Lower lobe of right lung (tissue), 2 donors: ENCODE data around the gene COLQ. TPM values are rescaled to one million over a fixed set of nuclear protein-coding genes. Genes with fewer than 3 reads are reported as not detected.

Source experiments
- ATAC-seq, 2 donors: fragments of 200-7000 bp; cut with Tn5 transposase; one replicate each; pipeline ENCODE4 v1.9.1; 2020 to 2022; ENCODE audit warnings: mild to moderate bottlenecking in 2 of 2, moderate library complexity in 2 of 2
- DNase-seq: peaks from one replicate; pipeline ENCODE4 v3.0.0-alpha.2; 2020
- H3K27ac ChIP-seq: fragments of 200-600 bp; one replicate; pipeline ENCODE4 v1.8.0; 2022
- H3K27me3 ChIP-seq: fragments of 200-600 bp; one replicate; pipeline ENCODE4 v1.8.0; 2022; ENCODE audit warnings: low read depth
- H3K36me3 ChIP-seq: fragments of 200-600 bp; one replicate; pipeline ENCODE4 v1.8.0; 2022; ENCODE audit warnings: mild to moderate bottlenecking
- H3K4me1 ChIP-seq: fragments of 200-600 bp; one replicate; pipeline ENCODE4 v1.8.0; 2022
- H3K4me3 ChIP-seq: fragments of 200-600 bp; one replicate; pipeline ENCODE4 v1.8.0; 2022; ENCODE audit warnings: mild to moderate bottlenecking
- H3K9me3 ChIP-seq: fragments of 200-600 bp; one replicate; pipeline ENCODE4 v1.8.0; 2022
- intact Hi-C: fragments of 100-400 bp; cut with DNase I; formaldehyde crosslinking; loops from one replicate; pipeline ENCODE4 v1.11.0; 2022
- total RNA-seq: library from RNA; stranded (reverse); fragmentation: NEBNext Ultra II Directional; extraction: Animal tissue kit (Norgen Biotek cat#: 25700); gene quantifications from one replicate; pipeline ENCODE4 v1.2.1, GENCODE V29; 2021
- TF ChIP-seq, protein P1 (sequence below): fragments of 200-600 bp; IDR thresholded peaks from one replicate; pipeline ENCODE4 v1.8.0; 2022; ENCODE audit warnings: antibody characterized with exemption, mild to moderate bottlenecking
- donor health status: DM: no; HTN: yes; CAD: no; lungs with severe emphysema.

The COLQ gene
- total RNA-seq, 1 donor from 2014 or later = 2.0 TPM

DNA sequence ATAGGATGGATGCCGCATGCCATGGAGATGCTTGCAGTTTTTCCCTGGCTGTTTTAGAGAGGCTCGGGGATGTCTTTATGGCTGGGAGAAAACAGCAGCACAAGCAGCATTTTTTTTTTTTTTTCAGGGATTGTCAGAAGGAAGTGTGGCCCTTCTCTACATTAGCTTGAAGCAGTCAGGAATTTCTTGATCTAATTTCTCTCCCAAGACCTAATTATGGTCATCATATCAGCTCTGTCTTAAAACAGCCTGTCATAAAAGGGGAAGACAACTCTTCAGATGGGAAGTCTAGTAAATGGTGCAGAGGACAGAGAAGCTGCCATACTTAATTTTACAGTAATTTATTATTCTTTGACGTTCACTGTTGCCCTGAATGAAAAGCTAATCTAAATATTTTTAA is 49.6 kb downstream of the COLQ start:
- ATAC-seq (no peak), DNase-seq (no peak)
- Histone ChIP-seq H3K27me3 (no peaks in the 10 kb centered on the region), H3K9me3 (no peaks in the 10 kb centered on the region), H3K27ac (no peak overlapping the region), H3K36me3 (no peaks in the 10 kb centered on the region), H3K4me1 (no peaks in the 10 kb centered on the region), H3K4me3 (no peak overlapping the region)
- intact Hi-C loops = no loop called here
- TF ChIP-seq, protein P1, sequence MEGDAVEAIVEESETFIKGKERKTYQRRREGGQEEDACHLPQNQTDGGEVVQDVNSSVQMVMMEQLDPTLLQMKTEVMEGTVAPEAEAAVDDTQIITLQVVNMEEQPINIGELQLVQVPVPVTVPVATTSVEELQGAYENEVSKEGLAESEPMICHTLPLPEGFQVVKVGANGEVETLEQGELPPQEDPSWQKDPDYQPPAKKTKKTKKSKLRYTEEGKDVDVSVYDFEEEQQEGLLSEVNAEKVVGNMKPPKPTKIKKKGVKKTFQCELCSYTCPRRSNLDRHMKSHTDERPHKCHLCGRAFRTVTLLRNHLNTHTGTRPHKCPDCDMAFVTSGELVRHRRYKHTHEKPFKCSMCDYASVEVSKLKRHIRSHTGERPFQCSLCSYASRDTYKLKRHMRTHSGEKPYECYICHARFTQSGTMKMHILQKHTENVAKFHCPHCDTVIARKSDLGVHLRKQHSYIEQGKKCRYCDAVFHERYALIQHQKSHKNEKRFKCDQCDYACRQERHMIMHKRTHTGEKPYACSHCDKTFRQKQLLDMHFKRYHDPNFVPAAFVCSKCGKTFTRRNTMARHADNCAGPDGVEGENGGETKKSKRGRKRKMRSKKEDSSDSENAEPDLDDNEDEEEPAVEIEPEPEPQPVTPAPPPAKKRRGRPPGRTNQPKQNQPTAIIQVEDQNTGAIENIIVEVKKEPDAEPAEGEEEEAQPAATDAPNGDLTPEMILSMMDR = no peak

DNA sequence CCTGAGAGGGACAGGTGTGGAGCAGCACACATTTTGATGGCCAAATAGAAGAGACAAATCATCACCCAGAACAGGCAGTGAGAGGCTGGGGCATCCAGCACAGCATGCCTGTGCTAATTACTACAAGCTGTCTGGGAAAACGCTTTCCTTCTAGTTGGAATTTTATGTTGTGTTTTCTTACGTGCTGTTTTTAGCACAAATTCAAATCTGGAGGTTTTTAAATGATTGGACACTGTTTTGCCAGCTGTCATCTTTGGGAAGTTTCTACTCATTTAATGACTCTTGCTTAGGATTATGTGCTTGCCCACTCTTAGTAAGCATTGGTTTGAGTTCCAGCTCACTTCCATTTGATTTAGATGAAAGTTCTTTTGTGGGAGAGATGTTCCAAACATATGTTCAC is 50.7 kb downstream of the COLQ start:
- Histone ChIP-seq H3K27me3 (no peaks in the 10 kb centered on the region), H3K4me1 (no peaks in the 10 kb centered on the region), H3K4me3 (no peak overlapping the region), H3K9me3 (no peaks in the 10 kb centered on the region), H3K36me3 (no peaks in the 10 kb centered on the region), H3K27ac (no peak overlapping the region)
- TF ChIP-seq, protein P1 = no peak
- DNase-seq (no peak), ATAC-seq (no peak)
- intact Hi-C loops = no loop called here

DNA sequence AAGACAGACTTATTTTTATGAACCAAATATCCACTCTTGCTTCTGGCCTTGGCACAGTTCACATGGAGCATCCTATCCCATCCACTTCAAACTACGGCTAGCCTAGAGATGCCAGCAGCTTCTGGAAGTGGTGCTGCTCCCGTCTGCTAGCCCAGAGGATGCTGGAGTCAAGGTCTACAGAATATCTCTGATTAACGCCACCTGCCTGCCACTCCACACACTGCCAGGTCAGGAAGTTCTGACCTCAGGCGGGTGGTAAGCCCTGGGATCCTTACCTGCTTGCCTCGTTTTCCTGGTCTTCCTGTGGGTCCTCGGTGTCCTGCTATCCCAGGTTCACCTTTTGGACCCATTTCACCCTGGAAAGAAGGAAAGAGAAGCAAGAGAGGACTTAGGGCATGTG is 51.2 kb downstream of the COLQ start:
- Histone ChIP-seq H3K4me3 (no peak overlapping the region), H3K9me3 (no peaks in the 10 kb centered on the region), H3K27me3 (no peaks in the 10 kb centered on the region), H3K36me3 (no peaks in the 10 kb centered on the region), H3K4me1 (no peaks in the 10 kb centered on the region), H3K27ac (no peak overlapping the region)
- intact Hi-C loops = no loop called here
- DNase-seq = no peak
- TF ChIP-seq, protein P1 = no peak
- no peak for ATAC-seq

DNA sequence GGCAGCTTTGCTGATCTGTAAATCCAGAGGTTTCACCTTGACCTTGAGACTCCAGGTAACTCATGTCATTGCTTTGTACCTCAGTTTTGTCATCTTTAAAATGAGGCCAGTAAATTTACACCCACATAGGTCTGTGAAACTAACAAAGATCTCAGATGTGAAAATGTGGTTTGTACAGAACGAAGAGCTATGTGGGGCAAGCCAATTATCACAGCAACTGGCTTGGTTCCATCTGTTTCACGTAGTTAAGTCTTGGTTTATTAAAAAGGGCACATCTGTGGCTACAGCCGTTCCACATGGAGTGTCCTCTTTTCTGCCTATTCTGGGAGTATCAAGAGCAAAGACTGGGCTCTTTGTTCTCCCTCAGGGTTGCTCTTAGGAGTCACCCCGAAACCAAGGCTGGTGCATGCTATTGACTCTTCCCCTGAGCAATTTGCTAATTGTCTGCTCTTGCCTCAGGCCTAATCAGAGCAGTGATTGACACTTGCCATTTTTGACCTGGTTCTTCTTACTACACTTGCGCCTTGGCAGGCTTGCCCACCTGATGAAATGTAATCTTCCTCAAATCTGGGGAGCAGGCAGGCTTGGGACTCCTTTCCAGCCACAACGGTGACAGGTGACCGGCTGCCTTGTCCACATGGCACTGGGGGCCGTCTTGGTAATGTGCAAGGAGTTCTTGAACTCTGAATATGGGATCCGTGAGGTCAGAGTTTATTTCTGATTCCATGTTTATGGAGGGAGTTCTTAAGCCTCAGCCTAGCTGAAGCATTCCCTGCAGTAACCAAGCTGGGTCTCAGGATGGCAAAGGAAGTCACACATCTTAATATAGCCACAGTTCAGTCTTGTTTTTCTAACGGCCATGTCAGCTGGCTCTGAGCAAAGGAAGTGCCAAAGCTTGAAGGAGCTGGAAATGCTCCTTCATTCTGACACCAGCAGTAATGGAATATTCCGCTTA is 54.0 kb downstream of the COLQ start:
- Histone ChIP-seq H3K36me3 (no peaks in the 10 kb centered on the region), H3K27me3 (no peaks in the 10 kb centered on the region), H3K4me1 (no peaks in the 10 kb centered on the region), H3K27ac (no peak overlapping the region), H3K4me3 (no peak overlapping the region), H3K9me3 (no peaks in the 10 kb centered on the region)
- TF ChIP-seq, protein P1 = no peak
- intact Hi-C loops = no loop called here
- DNase-seq = no peak
- ATAC-seq = no peak

DNA sequence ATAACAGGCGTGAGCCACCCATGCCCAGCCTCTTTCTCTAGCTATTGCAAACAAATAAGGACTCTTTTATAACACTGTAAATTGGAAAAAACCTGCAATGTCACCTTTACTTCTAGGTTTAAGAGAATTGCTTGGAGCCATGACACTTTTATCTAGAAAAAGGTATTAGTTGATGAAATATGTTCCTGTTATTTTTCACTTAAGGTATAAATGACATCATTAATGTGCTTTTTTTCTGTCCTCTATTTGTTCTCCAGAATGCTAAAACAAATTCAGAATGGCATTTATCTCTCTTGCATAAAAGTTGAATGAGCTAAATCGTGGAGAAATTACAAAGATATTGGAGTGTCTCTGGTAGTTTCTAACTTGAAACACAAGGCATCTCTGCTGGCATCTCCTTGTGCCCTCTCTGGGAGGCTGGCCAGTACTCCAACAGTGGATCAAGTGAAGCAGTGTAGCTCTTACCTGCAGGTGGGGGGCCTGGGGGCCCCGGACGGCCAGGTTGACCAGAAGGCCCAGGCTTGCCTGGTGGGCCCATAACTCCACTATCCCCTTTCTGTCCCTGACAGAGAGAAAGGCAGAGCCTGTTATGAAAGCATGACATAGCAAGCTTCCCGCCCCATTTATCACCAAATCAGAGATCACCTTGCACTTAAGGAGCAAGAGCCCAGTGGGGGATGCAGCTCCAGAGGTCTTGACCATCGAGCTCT is 55.5 kb downstream of the COLQ start:
- no peak overlapping the region for H3K27ac ChIP-seq
- TF ChIP-seq, protein P1 = no peak
- intact Hi-C loops = no loop called here
- no peak for ATAC-seq
- DNase-seq = no peak
- H3K36me3 ChIP-seq = no peaks in the 10 kb centered on the region
- H3K4me1 ChIP-seq = no peaks in the 10 kb centered on the region
- no peak overlapping the region for H3K4me3 ChIP-seq
- no peaks in the 10 kb centered on the region for H3K9me3 ChIP-seq
- H3K27me3 ChIP-seq = no peaks in the 10 kb centered on the region
